Forelimb muscle (tissue), 1 donor: ENCODE results near the gene FCN1. TPM values are rescaled to one million over a fixed set of nuclear protein-coding genes. Genes with fewer than 3 reads are reported as not detected.

Experiments
- DNase-seq: peaks from one replicate; pipeline ENCODE4 v3.0.0-alpha.2; 2013; ENCODE audit warnings: low read depth
- polyA plus RNA-seq: library from polyadenylated mRNA; unstranded; fragments of 120-200 nt; gene quantifications from one replicate; pipeline ENCODE4 v1.2.1, GENCODE V29; 2013; ENCODE audit not compliant: insufficient read length

FCN1 gene
- polyA plus RNA-seq, 1 donor: 3.1 TPM

- DNase-seq: no peak
Observed at GRCh38 chr9:134937164-134937555, 19.4 kb upstream of the FCN1 start.

- DNase-seq: no peak
Observed at GRCh38 chr9:134936346-134937163, 18.8 kb upstream of the FCN1 start.

GRCh38 chr9:134935701-134936345, 18.1 kb upstream of the FCN1 start:
- DNase-seq: no peak

- DNase-seq: no peak
Observed at GRCh38 chr9:134935056-134935640, 17.4 kb upstream of the FCN1 start.

- no peak for DNase-seq
Observed at GRCh38 chr9:134933076-134933659, 15.5 kb upstream of the FCN1 start.

GRCh38 chr9:134932606-134933005, 14.9 kb upstream of the FCN1 start:
- no peak for DNase-seq

GRCh38 chr9:134932171-134932570, 14.5 kb upstream of the FCN1 start:
- no peak for DNase-seq

- no peak for DNase-seq
Observed at GRCh38 chr9:134930398-134930797, 12.7 kb upstream of the FCN1 start.

GRCh38 chr9:134929193-134930158, 11.8 kb upstream of the FCN1 start:
- no peak for DNase-seq

- DNase-seq: no peak
Observed at GRCh38 chr9:134928436-134929192, 10.9 kb upstream of the FCN1 start.

- DNase-seq: no peak
Observed at GRCh38 chr9:134925011-134925511, 7.3 kb upstream of the FCN1 start.

- DNase-seq: no peak
Observed at GRCh38 chr9:134923466-134923865, 5.8 kb upstream of the FCN1 start.

- no peak for DNase-seq
Observed at GRCh38 chr9:134922932-134923240, 5.2 kb upstream of the FCN1 start.

GRCh38 chr9:134922066-134922931, 4.6 kb upstream of the FCN1 start:
- no peak for DNase-seq

GRCh38 chr9:134919303-134919702, 1.6 kb upstream of the FCN1 start:
- DNase-seq: no peak

GRCh38 chr9:134918646-134919045, 934 bp upstream of the FCN1 start:
- DNase-seq: no peak

GRCh38 chr9:134916161-134916665, 1.5 kb downstream of the FCN1 start:
- DNase-seq: no peak

GRCh38 chr9:134915046-134915985, 2.4 kb downstream of the FCN1 start:
- DNase-seq: no peak
